A673 (cell line): ENCODE results near the gene PRKAG2.

Experiments used
- CTCF ChIP-seq: fragments of 300-800, 200-600 bp; sonication (generic); conservative IDR thresholded peaks from 2 replicates; pipeline ENCODE4 v1.5.1; 2017; ENCODE audit warnings: low read depth, mild to moderate bottlenecking, antibody characterized with exemption, low read length, moderate library complexity, mixed read lengths
- EZH2 ChIP-seq: fragments of 200-600 bp; sonication (generic); IDR thresholded peaks from 2 replicates; pipeline ENCODE4 v1.6.1; 2017; ENCODE audit warnings: borderline replicate concordance, low read depth, mild to moderate bottlenecking, mixed read lengths, antibody characterized with exemption, low read length; ENCODE audit not compliant: poor library complexity, severe bottlenecking

GRCh38 chr7:151893405-151893923 is 16.5 kb upstream of the PRKAG2 start:
- TF ChIP-seq CTCF: no peak
- TF ChIP-seq EZH2: no peak
